ENCODE measurements around the gene SYNDIG1.

DNA sequence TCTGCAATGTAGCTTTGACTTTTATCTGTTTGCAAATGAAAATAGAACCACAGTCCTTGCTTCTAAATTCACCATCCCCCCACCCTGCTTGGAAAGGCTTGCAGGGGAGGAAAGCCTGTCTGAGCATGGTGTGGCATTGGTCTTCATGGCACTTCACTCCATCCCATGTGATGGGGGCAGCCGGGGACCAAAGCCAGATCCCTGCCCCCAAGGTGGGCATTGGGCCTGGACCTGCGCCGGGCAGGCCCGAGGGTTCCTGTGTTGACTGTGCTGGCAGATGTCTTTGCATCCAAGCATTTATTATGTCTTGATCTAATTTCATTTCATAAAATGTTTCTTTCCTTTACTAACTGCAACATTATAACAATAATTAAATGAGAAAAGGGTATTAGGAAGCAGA, 120.0 kb downstream of the SYNDIG1 start:
- TF ChIP-seq, protein P1, sequence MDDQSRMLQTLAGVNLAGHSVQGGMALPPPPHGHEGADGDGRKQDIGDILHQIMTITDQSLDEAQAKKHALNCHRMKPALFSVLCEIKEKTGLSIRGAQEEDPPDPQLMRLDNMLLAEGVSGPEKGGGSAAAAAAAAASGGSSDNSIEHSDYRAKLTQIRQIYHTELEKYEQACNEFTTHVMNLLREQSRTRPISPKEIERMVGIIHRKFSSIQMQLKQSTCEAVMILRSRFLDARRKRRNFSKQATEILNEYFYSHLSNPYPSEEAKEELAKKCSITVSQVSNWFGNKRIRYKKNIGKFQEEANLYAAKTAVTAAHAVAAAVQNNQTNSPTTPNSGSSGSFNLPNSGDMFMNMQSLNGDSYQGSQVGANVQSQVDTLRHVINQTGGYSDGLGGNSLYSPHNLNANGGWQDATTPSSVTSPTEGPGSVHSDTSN (IDR thresholded peaks at IDR 0.05) = no peak
- TF ChIP-seq RARB (CRISPR knock-in tag; IDR thresholded peaks at IDR 0.05) = no peak
- no peak for TF ChIP-seq BHLHE40 (IDR thresholded peaks at IDR 0.05; ENCODE audit: low read depth, low read length)
- TF ChIP-seq SMC3 (IDR thresholded peaks at IDR 0.05) = no peak
- no peak for TF ChIP-seq POLR2A (IDR thresholded peaks at IDR 0.05; ENCODE audit: low read length)
- no peak for TF ChIP-seq EP300 (IDR thresholded peaks at IDR 0.05)
